WTC11 (cell line): Measurements from ENCODE around the gene TMEM39A. TPM values are rescaled to one million over a fixed set of nuclear protein-coding genes. Genes with fewer than 3 reads are reported as not detected.

Experiments used
- ATAC-seq: fragments of 200-7000 bp; cut with Tn5 transposase; 2 replicates; pipeline ENCODE4 v1.10.0; 2021; ENCODE audit warnings: mild to moderate bottlenecking, moderate library complexity
- CTCF ChIA-PET: fragments of 300-600 bp; sonication (Branson Sonifier 250); formaldehyde crosslinking; loops from one replicate; lab custom pipeline; 2021; ENCODE audit warnings: antibody characterized with exemption; lab: Charles Lee
- POLR2A ChIA-PET: fragments of 350-600 bp; sonication (Branson Sonifier 250); formaldehyde crosslinking; loops from one replicate; lab custom pipeline; 2021; ENCODE audit warnings: antibody characterized with exemption; lab: Charles Lee
- DNase-seq: peaks from one replicate; pipeline ENCODE4 v3.0.0; 2021; ENCODE audit warnings: low spot score
- H3K27ac Mint-ChIP-seq: 2 replicates; pipeline ENCODE4 v1.8.0; 2021; ENCODE audit warnings: mixed read lengths
- H3K27me3 Mint-ChIP-seq: 2 replicates; pipeline ENCODE4 v1.8.0; 2021; ENCODE audit warnings: low read depth, mild to moderate bottlenecking, moderate library complexity, mixed read lengths
- H3K36me3 Mint-ChIP-seq: 2 replicates; pipeline ENCODE4 v1.8.0; 2021; ENCODE audit warnings: mixed read lengths
- H3K4me1 Mint-ChIP-seq: 2 replicates; pipeline ENCODE4 v1.8.0; 2022; ENCODE audit warnings: mixed read lengths
- H3K4me3 Mint-ChIP-seq: 2 replicates; pipeline ENCODE4 v1.8.0; 2021; ENCODE audit warnings: mild to moderate bottlenecking, moderate library complexity, mixed read lengths
- H3K9me3 Mint-ChIP-seq: 2 replicates; pipeline ENCODE4 v1.8.0; 2021; ENCODE audit warnings: mixed read lengths
- GABPB1 ChIP-seq: sonication (generic); formaldehyde crosslinking; IDR thresholded peaks from 2 replicates; pipeline ENCODE4 v1.8.1; 2023; ENCODE audit warnings: mild to moderate bottlenecking, missing genetic modification reagents
- HMGA2 ChIP-seq: fragments of 250-450 bp; sonication (Bioruptor Pico); IDR thresholded peaks from 2 replicates; pipeline ENCODE4 v1.4.0; 2021; ENCODE audit warnings: mild to moderate bottlenecking, moderate library complexity
- HMGXB4 ChIP-seq: sonication (generic); formaldehyde crosslinking; IDR thresholded peaks from 2 replicates; pipeline ENCODE4 v1.8.1; 2023; ENCODE audit warnings: mild to moderate bottlenecking, moderate library complexity, missing genetic modification reagents
- IRF1 ChIP-seq: sonication (generic); formaldehyde crosslinking; IDR thresholded peaks from 2 replicates; pipeline ENCODE4 v1.8.0; 2023; ENCODE audit warnings: missing genetic modification reagents
- JAZF1 ChIP-seq: fragments of 250-450 bp; sonication (Bioruptor Pico); IDR thresholded peaks from 2 replicates; pipeline ENCODE4 v1.9.0; 2021; ENCODE audit warnings: moderate library complexity, mild to moderate bottlenecking, inconsistent platforms
- KAT7 ChIP-seq: sonication (generic); formaldehyde crosslinking; IDR thresholded peaks from 2 replicates; pipeline ENCODE4 v1.8.1; 2023; ENCODE audit warnings: missing genetic modification reagents, mild to moderate bottlenecking, borderline replicate concordance
- MLX ChIP-seq: sonication (generic); formaldehyde crosslinking; IDR thresholded peaks from 2 replicates; pipeline ENCODE4 v1.8.1; 2023; ENCODE audit warnings: mild to moderate bottlenecking, missing genetic modification reagents, moderate library complexity
- NFE2L1 ChIP-seq: sonication (generic); formaldehyde crosslinking; IDR thresholded peaks from 2 replicates; pipeline ENCODE4 v1.8.1; 2023; ENCODE audit warnings: missing genetic modification reagents
- RORB ChIP-seq: fragments of 250-450 bp; sonication (Bioruptor Pico); IDR thresholded peaks from 2 replicates; pipeline ENCODE4 v1.9.0; 2021; ENCODE audit warnings: mild to moderate bottlenecking
- STAT6 ChIP-seq: sonication (generic); formaldehyde crosslinking; conservative IDR thresholded peaks from 2 replicates; pipeline ENCODE4 v1.8.1; 2023; ENCODE audit warnings: mild to moderate bottlenecking, low read depth, missing genetic modification reagents, moderate library complexity
- TEAD4 ChIP-seq: sonication (generic); formaldehyde crosslinking; IDR thresholded peaks from 2 replicates; pipeline ENCODE4 v1.8.0; 2022; ENCODE audit warnings: mild to moderate bottlenecking, missing genetic modification reagents
- ZNF396 ChIP-seq: fragments of 250-450 bp; sonication (Bioruptor Pico); IDR thresholded peaks from 2 replicates; pipeline ENCODE4 v1.8.0; 2021; ENCODE audit warnings: mild to moderate bottlenecking, moderate library complexity, borderline replicate concordance
- ZNF425 ChIP-seq: fragments of 250-450 bp; sonication (Bioruptor Pico); conservative IDR thresholded peaks from 2 replicates; pipeline ENCODE4 v1.9.0; 2021; ENCODE audit warnings: mild to moderate bottlenecking
- ZNF532 ChIP-seq: fragments of 250-450 bp; sonication (Bioruptor Pico); IDR thresholded peaks from 2 replicates; pipeline ENCODE4 v1.9.0; 2021; ENCODE audit warnings: mild to moderate bottlenecking, borderline replicate concordance
- ZNF671 ChIP-seq: fragments of 250-450 bp; sonication (Bioruptor Pico); IDR thresholded peaks from 2 replicates; pipeline ENCODE4 v1.8.0; 2021; ENCODE audit warnings: mild to moderate bottlenecking
- total RNA-seq: library from RNA; stranded (reverse); gene quantifications from 3 replicates; pipeline ENCODE4 v1.2.3, GENCODE V29; 2021

The TMEM39A gene
- total RNA-seq, 1 experiment from 2014 or later, result 44.5 TPM

GRCh38 chr3:119418641-119419040, 44.8 kb downstream of the TMEM39A start:
- H3K27ac Mint-ChIP-seq, result no peak overlapping the region
- no peak for ATAC-seq
- H3K36me3 Mint-ChIP-seq, result no peaks in the 10 kb centered on the region
- ChIA-PET POLR2A (no interaction called here), CTCF (no interaction called here)
- H3K27me3 Mint-ChIP-seq, result no peaks in the 10 kb centered on the region; the same call in 1 of the 2 replicates
- no peak for DNase-seq
- peaks cover 2% of the 10 kb centered on the region; the same call in 1 of the 2 replicates for H3K9me3 Mint-ChIP-seq
- H3K4me1 Mint-ChIP-seq, result no peaks in the 10 kb centered on the region; the same call in 1 of the 2 replicates
- TF ChIP-seq MLX (CRISPR knock-in tag), result no peak
- no peak for TF ChIP-seq ZNF396 (CRISPR knock-in tag)
- no peak for TF ChIP-seq STAT6 (CRISPR knock-in tag)
- TF ChIP-seq HMGXB4 (CRISPR knock-in tag), result no peak
- TF ChIP-seq ZNF532, result no peak
- no peak for TF ChIP-seq RORB (CRISPR knock-in tag)
- no peak for TF ChIP-seq ZNF671 (CRISPR knock-in tag)
- no peak for TF ChIP-seq IRF1 (CRISPR knock-in tag)
- no peak overlapping the region for H3K4me3 Mint-ChIP-seq

GRCh38 chr3:119417771-119418512, 45.5 kb downstream of the TMEM39A start:
- CTCF ChIA-PET, result interaction anchor here (0.6 kb wide), 1 partner anchor 95 kb away, joined by 3 read pairs; no protein-coding TSS in a partner anchor
- DNase-seq, result no peak
- H3K27ac Mint-ChIP-seq, result no peak overlapping the region
- no peak for ATAC-seq
- no peak for TF ChIP-seq KAT7 (CRISPR knock-in tag)
- no peak for TF ChIP-seq NFE2L1 (CRISPR knock-in tag)
- no peak for TF ChIP-seq ZNF425
- no peak for TF ChIP-seq ZNF532
- TF ChIP-seq HMGA2, result no peak
- TF ChIP-seq GABPB1, result no peak
- TF ChIP-seq MLX (CRISPR knock-in tag), result no peak
- no peak for TF ChIP-seq TEAD4 (CRISPR knock-in tag)
- no peak for TF ChIP-seq ZNF671 (CRISPR knock-in tag)
- TF ChIP-seq JAZF1, result no peak
- TF ChIP-seq, all 79 proteins: peak for 0
- H3K4me3 Mint-ChIP-seq, result no peak overlapping the region
- H3K4me1 Mint-ChIP-seq, result no peaks in the 10 kb centered on the region; the same call in 1 of the 2 replicates
- POLR2A ChIA-PET, result no interaction called here
- H3K27me3 Mint-ChIP-seq, result no peaks in the 10 kb centered on the region
- no peaks in the 10 kb centered on the region for H3K36me3 Mint-ChIP-seq
- H3K9me3 Mint-ChIP-seq, result no peaks in the 10 kb centered on the region
